Astrocyte (in vitro differentiated cells and primary cell): ENCODE results near the gene PCSK1. TPM values are rescaled to one million over a fixed set of nuclear protein-coding genes. Genes with fewer than 3 reads are reported as not detected.

Source experiments
- DNase-seq: peaks from one replicate; pipeline ENCODE4 v3.0.0-alpha.2; 2010; ENCODE audit warnings: low read depth
- FAIRE-seq: peaks from 2 replicates; lab custom pipeline; 2011; peaks lifted over from hg19 to GRCh38; lab: Jason Lieb, UNC
- H2AFZ ChIP-seq: 2 replicates; pipeline ENCODE4 v1.6.0; 2012; ENCODE audit warnings: low read depth, low read length, inconsistent platforms
- H3K27ac ChIP-seq: 2 replicates; pipeline ENCODE4 v1.5.1; 2011; ENCODE audit warnings: low read depth, low read length, inconsistent platforms
- H3K27me3 ChIP-seq: 2 replicates; pipeline ENCODE4 v1.6.0; 2011; ENCODE audit warnings: low read length, inconsistent platforms; ENCODE audit not compliant: insufficient read depth
- H3K36me3 ChIP-seq: 2 replicates; pipeline ENCODE4 v1.5.1; 2011; ENCODE audit warnings: low read length, inconsistent platforms; ENCODE audit not compliant: insufficient read depth
- H3K4me1 ChIP-seq: 2 replicates; pipeline ENCODE4 v1.5.1; 2011; ENCODE audit warnings: low read length, inconsistent platforms; ENCODE audit not compliant: insufficient read depth
- H3K4me2 ChIP-seq: 2 replicates; pipeline ENCODE4 v1.6.0; 2012; ENCODE audit warnings: low read length, inconsistent platforms
- H3K4me3 ChIP-seq: 2 replicates; pipeline ENCODE4 v1.5.1; 2011; ENCODE audit warnings: low read depth, mild to moderate bottlenecking, low read length, inconsistent platforms; ENCODE audit not compliant: insufficient read depth
- H3K79me2 ChIP-seq: 2 replicates; pipeline ENCODE4 v1.6.0; 2012; ENCODE audit warnings: mild to moderate bottlenecking, low read length, inconsistent platforms; ENCODE audit not compliant: insufficient read depth
- H3K9ac ChIP-seq: 2 replicates; pipeline ENCODE4 v1.6.0; 2012; ENCODE audit warnings: mild to moderate bottlenecking, low read length, inconsistent platforms
- H3K9me3 ChIP-seq: 2 replicates; pipeline ENCODE4 v1.5.1; 2012; ENCODE audit warnings: low read depth, mild to moderate bottlenecking, low read length, inconsistent platforms; ENCODE audit not compliant: insufficient read depth
- H4K20me1 ChIP-seq: 2 replicates; pipeline ENCODE4 v1.6.0; 2012; ENCODE audit warnings: low read length, inconsistent platforms; ENCODE audit not compliant: insufficient read depth
- H3K27ac Mint-ChIP-seq: one replicate; pipeline ENCODE4 v1.8.0; 2021; ENCODE audit warnings: mild to moderate bottlenecking, mixed read lengths; ENCODE audit not compliant: unreplicated experiment
- H3K27me3 Mint-ChIP-seq: one replicate; pipeline ENCODE4 v1.8.0; 2021; ENCODE audit warnings: low read depth, mixed read lengths; ENCODE audit not compliant: unreplicated experiment
- H3K36me3 Mint-ChIP-seq: one replicate; pipeline ENCODE4 v1.8.0; 2021; ENCODE audit warnings: low read depth, mixed read lengths; ENCODE audit not compliant: unreplicated experiment
- H3K4me1 Mint-ChIP-seq: one replicate; pipeline ENCODE4 v1.8.0; 2021; ENCODE audit warnings: low read depth, mixed read lengths; ENCODE audit not compliant: unreplicated experiment
- H3K4me3 Mint-ChIP-seq: one replicate; pipeline ENCODE4 v1.8.0; 2021; ENCODE audit warnings: mild to moderate bottlenecking, moderate library complexity, mixed read lengths; ENCODE audit not compliant: unreplicated experiment
- H3K9me3 Mint-ChIP-seq: one replicate; pipeline ENCODE4 v1.8.0; 2021; ENCODE audit warnings: mild to moderate bottlenecking, mixed read lengths; ENCODE audit not compliant: unreplicated experiment
- CTCF ChIP-seq: IDR thresholded peaks from 2 replicates; pipeline ENCODE4 v1.5.1; 2011; ENCODE audit warnings: low read depth, mild to moderate bottlenecking, inconsistent platforms, low read length, moderate library complexity; ENCODE audit not compliant: insufficient read depth
- EZH2 ChIP-seq: IDR thresholded peaks from 2 replicates; pipeline ENCODE4 v1.6.1; 2012; ENCODE audit warnings: mild to moderate bottlenecking, low read length, inconsistent platforms; ENCODE audit not compliant: insufficient read depth
- total RNA-seq: library from RNA; stranded (reverse); gene quantifications from 2 replicates; pipeline ENCODE4 v1.2.1, GENCODE V29; 2021

Gene PCSK1
- total RNA-seq, 1 donor from 2014 or later, result 0.18 TPM

DNA sequence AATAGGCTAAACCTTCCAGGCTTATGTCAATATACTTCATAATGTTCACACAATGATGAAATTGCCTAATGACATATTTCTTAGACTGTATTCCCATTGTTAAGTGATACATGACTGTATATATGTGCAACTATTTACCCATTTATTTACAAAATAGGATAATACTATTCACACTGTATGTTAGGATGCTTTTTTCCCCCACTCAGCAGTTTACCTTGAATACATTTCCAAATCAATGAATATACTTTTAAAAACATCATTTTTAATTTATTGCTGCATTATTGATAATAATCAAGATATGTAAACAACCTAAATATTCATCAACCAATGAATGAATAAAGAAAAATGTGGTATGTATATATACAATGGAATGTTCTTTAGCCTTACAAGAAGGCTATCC is 55.5 kb downstream of the PCSK1 start:
- H3K4me2 ChIP-seq, result no peak overlapping the region
- H3K9me3 Mint-ChIP-seq, result no peaks in the 10 kb centered on the region

GRCh38 chr5:96377167-96377566 is 55.9 kb downstream of the PCSK1 start:
- no peaks in the 10 kb centered on the region for H3K4me1 Mint-ChIP-seq
- no peak overlapping the region for H3K4me2 ChIP-seq
- H3K9me3 Mint-ChIP-seq, result no peaks in the 10 kb centered on the region
- no peak overlapping the region for H3K27ac ChIP-seq
- H3K79me2 ChIP-seq, result no peaks in the 10 kb centered on the region
- no peaks in the 10 kb centered on the region for H3K4me1 ChIP-seq
- peaks cover 3% of the 10 kb centered on the region for H3K27me3 Mint-ChIP-seq
- DNase-seq, result no peak
- no peaks in the 10 kb centered on the region for H3K9me3 ChIP-seq
- no peak overlapping the region for H2AFZ ChIP-seq
- no peaks in the 10 kb centered on the region for H3K36me3 Mint-ChIP-seq
- FAIRE-seq, result no peak
- no peaks in the 10 kb centered on the region for H3K36me3 ChIP-seq
- no peak overlapping the region for H3K27ac Mint-ChIP-seq
- no peaks in the 10 kb centered on the region for H4K20me1 ChIP-seq
- no peak overlapping the region for H3K4me3 Mint-ChIP-seq
- H3K9ac ChIP-seq, result no peak overlapping the region
- TF ChIP-seq EZH2 (no peak), CTCF (no peak)
- no peaks in the 10 kb centered on the region for H3K27me3 ChIP-seq
- no peak overlapping the region for H3K4me3 ChIP-seq

More for the DNA sequence above, 55.5 kb downstream of the PCSK1 start:
- Mint-ChIP-seq H3K4me1 (no peaks in the 10 kb centered on the region), H3K36me3 (no peaks in the 10 kb centered on the region), H3K4me3 (no peak overlapping the region), H3K27ac (no peak overlapping the region), H3K27me3 (peaks cover 3% of the 10 kb centered on the region)
- FAIRE-seq, result no peak
- no peak overlapping the region for H3K9ac ChIP-seq
- no peaks in the 10 kb centered on the region for H3K36me3 ChIP-seq
- no peaks in the 10 kb centered on the region for H3K79me2 ChIP-seq
- no peak overlapping the region for H3K27ac ChIP-seq
- DNase-seq, result no peak
- no peaks in the 10 kb centered on the region for H4K20me1 ChIP-seq
- no peak overlapping the region for H2AFZ ChIP-seq
- H3K4me1 ChIP-seq, result no peaks in the 10 kb centered on the region
- no peak overlapping the region for H3K4me3 ChIP-seq
- no peaks in the 10 kb centered on the region for H3K27me3 ChIP-seq
- TF ChIP-seq EZH2 (no peak), CTCF (no peak)
- no peaks in the 10 kb centered on the region for H3K9me3 ChIP-seq

- Mint-ChIP-seq H3K27me3 (peaks cover 3% of the 10 kb centered on the region), H3K4me1 (no peaks in the 10 kb centered on the region), H3K4me3 (no peak overlapping the region), H3K36me3 (no peaks in the 10 kb centered on the region), H3K27ac (no peak overlapping the region), H3K9me3 (no peaks in the 10 kb centered on the region)
- no peak for TF ChIP-seq CTCF
- no peak for TF ChIP-seq EZH2
- H3K4me3 ChIP-seq, result no peak overlapping the region
- no peaks in the 10 kb centered on the region for H3K4me1 ChIP-seq
- FAIRE-seq (no peak), DNase-seq (no peak)
- no peaks in the 10 kb centered on the region for H3K36me3 ChIP-seq
- H3K9ac ChIP-seq, result no peak overlapping the region
- no peaks in the 10 kb centered on the region for H3K9me3 ChIP-seq
- no peaks in the 10 kb centered on the region for H4K20me1 ChIP-seq
- H3K27me3 ChIP-seq, result no peaks in the 10 kb centered on the region
- no peak overlapping the region for H2AFZ ChIP-seq
- no peak overlapping the region for H3K4me2 ChIP-seq
- no peak overlapping the region for H3K27ac ChIP-seq
- no peaks in the 10 kb centered on the region for H3K79me2 ChIP-seq
Observed at GRCh38 chr5:96374653-96375052, 58.4 kb downstream of the PCSK1 start.
